Stomach (tissue), 8 donors: ENCODE results near the gene ITSN2. TPM values are rescaled to one million over a fixed set of nuclear protein-coding genes. Genes with fewer than 3 reads are reported as not detected.

Experiments used
- polyA plus RNA-seq, 3 donors: library from polyadenylated mRNA; stranded (reverse); fragments of 200-250 nt; gene quantifications; one replicate each; pipeline ENCODE4 v1.2.3, GENCODE V29; 2013
- small RNA-seq, 4 donors: library from RNA; depleted of rRNA; stranded (forward); fragments of <200 nt; gene quantifications; one replicate each; pipeline ENCODE3, GENCODE V24; 2016
- total RNA-seq, 5 donors: library from RNA; depleted of rRNA; stranded (reverse); fragments of >200 nt; gene quantifications; one replicate each; pipeline versions ENCODE4 v1.1.0 to v1.2.3, GENCODE V29; 2014 to 2016
- donor health status: healthy with polysubstance abuse.
- donor health status: Bipolar disorder and iron deficiency.
- donor health status: healthy.

The ITSN2 gene
- total and polyA plus RNA-seq, 8 donors, result 14.6 to 216 (median 44.9) TPM

Small RNAs within 50 kb of the gene (small RNA-seq; reads per million reads assigned to genes)
- gene HMGN2P20 (0 reads per million in 4 donors), gene RF00602 (0 reads per million in 4 donors)

Other genes starting within 250 kb of the ITSN2 start
- 1 to 10 TPM in 1 of 5 donors, not detected in 4; 1.8 TPM for gene PFN4, start 237.2 kb downstream of the ITSN2 start, total RNA-seq
- under 1 TPM in 2 of 3 donors, not detected in 1; 0.48 to 0.56 TPM for gene PFN4, start 237.2 kb downstream of the ITSN2 start, polyA plus RNA-seq
- gene FAM228B, start 237.1 kb downstream of the ITSN2 start, total RNA-seq, result 10 to 100 TPM in 3 of 5 donors, 1 to 10 TPM in 1, not detected in 1; 8.5 to 43.2 (median 26.0) TPM
- 10 to 100 TPM in 2 of 3 donors, 1 to 10 TPM in 1; 8.4 to 15.9 (median 11.9) TPM for gene FAM228B, start 237.1 kb downstream of the ITSN2 start, polyA plus RNA-seq
- gene FAM228A, start 185.5 kb downstream of the ITSN2 start, total RNA-seq, result 1 to 10 TPM in 2 of 5 donors, not detected in 3; 1.3 to 1.7 TPM
- gene FAM228A, start 185.5 kb downstream of the ITSN2 start, polyA plus RNA-seq, result 1 to 10 TPM in 1 of 3 donors, under 1 TPM in 2; 0.23 to 2.3 (median 0.50) TPM
- 100 to 1,000 TPM in 1 of 5 donors, 10 to 100 TPM in 4; 24.5 to 223 (median 59.1) TPM for gene NCOA1, start 130.7 kb upstream of the ITSN2 start, total RNA-seq
- gene NCOA1, start 130.7 kb upstream of the ITSN2 start, polyA plus RNA-seq, result 10 to 100 TPM in 1 of 3 donors, 1 to 10 TPM in 2; 7.3 to 10.7 (median 8.3) TPM